ENCODE results near the gene EEF1E1. TPM values are rescaled to one million over a fixed set of nuclear protein-coding genes. Genes with fewer than 3 reads are reported as not detected.

Gene EEF1E1
- total RNA-seq, 4 donors from 2014 or later = 6.2 to 70.1 (median 17.0) TPM

DNA sequence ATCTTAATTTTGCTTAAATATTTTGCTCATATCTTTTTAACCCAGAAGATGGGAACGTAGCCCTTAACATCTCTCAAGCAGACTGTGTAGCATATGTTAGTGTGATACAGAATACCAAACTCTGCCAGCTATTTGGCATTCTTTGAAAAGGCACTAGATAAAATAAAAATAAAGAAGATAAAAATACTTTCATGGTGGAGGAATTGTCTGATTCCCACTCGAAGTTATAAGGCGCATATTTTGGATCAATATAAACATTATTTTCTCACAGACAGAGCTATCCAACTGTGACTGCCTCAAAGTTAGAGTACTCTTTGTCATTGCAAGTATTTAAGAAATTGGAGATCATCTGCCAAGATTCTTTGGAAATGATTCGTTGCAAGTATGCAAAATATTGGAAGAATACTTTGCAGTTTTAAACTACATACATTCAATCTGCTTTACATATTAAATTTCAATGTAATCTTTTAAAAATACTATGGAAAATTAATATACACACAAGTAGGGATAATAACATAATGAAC is 10.8 kb upstream of the EEF1E1 start:
- Histone ChIP-seq H3K4me3 (no peak overlapping the region), H3K36me3 (no peaks in the 10 kb centered on the region), H3K27me3 (no peaks in the 10 kb centered on the region), H3K27ac (no peak overlapping the region), H3K4me1 (no peaks in the 10 kb centered on the region), H3K9me3 (no peaks in the 10 kb centered on the region)
- DNase-seq = no peak
- TF ChIP-seq, protein P1, sequence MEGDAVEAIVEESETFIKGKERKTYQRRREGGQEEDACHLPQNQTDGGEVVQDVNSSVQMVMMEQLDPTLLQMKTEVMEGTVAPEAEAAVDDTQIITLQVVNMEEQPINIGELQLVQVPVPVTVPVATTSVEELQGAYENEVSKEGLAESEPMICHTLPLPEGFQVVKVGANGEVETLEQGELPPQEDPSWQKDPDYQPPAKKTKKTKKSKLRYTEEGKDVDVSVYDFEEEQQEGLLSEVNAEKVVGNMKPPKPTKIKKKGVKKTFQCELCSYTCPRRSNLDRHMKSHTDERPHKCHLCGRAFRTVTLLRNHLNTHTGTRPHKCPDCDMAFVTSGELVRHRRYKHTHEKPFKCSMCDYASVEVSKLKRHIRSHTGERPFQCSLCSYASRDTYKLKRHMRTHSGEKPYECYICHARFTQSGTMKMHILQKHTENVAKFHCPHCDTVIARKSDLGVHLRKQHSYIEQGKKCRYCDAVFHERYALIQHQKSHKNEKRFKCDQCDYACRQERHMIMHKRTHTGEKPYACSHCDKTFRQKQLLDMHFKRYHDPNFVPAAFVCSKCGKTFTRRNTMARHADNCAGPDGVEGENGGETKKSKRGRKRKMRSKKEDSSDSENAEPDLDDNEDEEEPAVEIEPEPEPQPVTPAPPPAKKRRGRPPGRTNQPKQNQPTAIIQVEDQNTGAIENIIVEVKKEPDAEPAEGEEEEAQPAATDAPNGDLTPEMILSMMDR (IDR thresholded peaks at IDR 0.05) = no peak
- TF ChIP-seq POLR2A (IDR thresholded peaks at IDR 0.05) = no peak

DNA sequence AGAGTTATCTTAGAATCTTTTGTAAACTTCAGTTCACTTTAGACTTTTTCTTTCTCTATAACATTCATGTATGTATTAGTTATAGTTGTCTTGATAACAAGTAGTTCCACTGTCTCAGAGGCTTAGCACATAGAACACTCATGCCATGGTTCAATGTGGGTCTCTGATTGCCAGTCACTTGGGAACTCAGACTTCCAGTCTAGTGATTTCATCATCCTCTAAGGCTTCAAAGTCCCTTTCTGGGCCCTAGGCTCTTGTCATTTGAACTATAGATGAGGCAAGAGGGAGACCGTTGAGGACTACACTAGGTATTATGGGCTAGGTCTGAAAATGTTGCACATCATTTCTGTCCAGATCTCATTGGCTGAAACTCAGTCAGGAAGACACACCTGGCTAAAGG is 8.4 kb upstream of the EEF1E1 start:
- H3K9me3 ChIP-seq = no peaks in the 10 kb centered on the region
- DNase-seq = no peak
- no peaks in the 10 kb centered on the region for H3K36me3 ChIP-seq
- H3K4me3 ChIP-seq = no peak overlapping the region
- no peaks in the 10 kb centered on the region for H3K27me3 ChIP-seq
- no peak for TF ChIP-seq POLR2A (IDR thresholded peaks at IDR 0.05)
- TF ChIP-seq, protein P1 (IDR thresholded peaks at IDR 0.05) = no peak
- no peaks in the 10 kb centered on the region for H3K4me1 ChIP-seq
- no peak overlapping the region for H3K27ac ChIP-seq

DNA sequence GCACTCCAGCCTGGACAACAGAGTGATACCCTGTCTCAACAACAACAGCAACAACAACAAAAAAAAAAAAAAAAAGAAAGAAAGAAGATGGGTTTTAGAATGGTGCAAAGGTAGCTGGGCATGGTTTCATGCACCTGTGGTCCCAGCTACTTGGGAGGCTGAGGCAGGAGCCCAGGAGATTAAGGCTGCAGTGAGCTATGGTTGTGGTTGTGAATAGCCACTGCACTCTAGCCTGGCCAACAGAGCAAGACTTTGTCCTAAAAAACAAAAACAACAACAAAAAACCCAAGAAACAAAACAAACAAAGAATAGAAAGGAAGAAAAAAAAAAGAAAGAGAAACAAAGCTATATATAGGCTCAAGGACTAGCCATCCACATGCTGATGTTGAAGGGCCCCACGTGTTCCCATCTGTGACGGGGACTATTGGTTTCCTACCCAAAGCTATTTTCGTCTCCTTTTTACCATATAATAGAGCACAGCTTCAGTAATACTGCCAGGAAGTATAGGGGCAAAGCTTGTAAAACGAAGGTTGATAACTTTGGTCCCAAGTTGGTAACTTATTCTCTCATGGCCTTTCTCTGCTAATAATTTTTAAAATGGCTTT is 7.9 kb upstream of the EEF1E1 start:
- TF ChIP-seq, protein P1 (IDR thresholded peaks at IDR 0.05) = no peak
- no peak for TF ChIP-seq POLR2A (IDR thresholded peaks at IDR 0.05)
- Histone ChIP-seq H3K9me3 (no peaks in the 10 kb centered on the region), H3K4me3 (no peak overlapping the region), H3K36me3 (no peaks in the 10 kb centered on the region), H3K27me3 (no peaks in the 10 kb centered on the region), H3K4me1 (no peaks in the 10 kb centered on the region), H3K27ac (no peak overlapping the region)
- DNase-seq = no peak

DNA sequence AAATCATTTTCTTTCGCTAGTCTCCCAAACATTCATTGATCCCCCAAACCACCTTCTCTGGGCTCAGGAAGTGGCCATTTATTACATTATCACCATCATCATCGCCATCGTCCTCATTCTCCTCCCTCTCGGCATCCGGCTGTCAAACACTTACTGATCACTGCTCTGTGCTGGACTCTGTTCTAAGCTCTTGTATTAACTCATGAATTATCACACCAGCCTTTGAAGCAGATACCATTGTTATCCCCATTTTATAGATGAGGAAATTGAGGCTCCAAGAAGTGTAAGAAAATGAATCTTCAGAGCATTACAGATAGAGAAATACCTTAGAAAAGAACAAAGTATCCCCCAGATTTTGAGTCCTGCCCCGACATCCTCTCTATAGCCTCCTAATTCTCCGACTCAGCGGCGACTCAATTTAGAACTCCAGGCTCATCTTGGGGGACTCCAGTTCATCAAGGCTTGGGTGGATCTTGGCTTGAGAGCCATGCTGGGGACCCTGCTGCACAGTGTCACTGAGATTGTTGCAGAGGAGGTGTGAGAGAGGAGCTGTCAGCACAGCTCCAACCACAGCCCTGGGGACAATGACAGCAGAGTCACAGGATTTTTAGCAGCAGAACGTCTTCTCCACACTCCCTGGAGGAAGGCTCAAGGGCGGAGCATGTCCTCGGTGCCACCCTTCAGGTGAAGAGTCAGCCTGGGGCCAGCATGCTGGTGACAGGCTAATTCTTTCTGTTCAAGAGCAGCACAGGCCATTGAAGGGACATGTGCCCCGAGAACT is 6.6 kb upstream of the EEF1E1 start:
- TF ChIP-seq, protein P1 (IDR thresholded peaks at IDR 0.05) = no peak
- TF ChIP-seq POLR2A (IDR thresholded peaks at IDR 0.05) = no peak

DNA sequence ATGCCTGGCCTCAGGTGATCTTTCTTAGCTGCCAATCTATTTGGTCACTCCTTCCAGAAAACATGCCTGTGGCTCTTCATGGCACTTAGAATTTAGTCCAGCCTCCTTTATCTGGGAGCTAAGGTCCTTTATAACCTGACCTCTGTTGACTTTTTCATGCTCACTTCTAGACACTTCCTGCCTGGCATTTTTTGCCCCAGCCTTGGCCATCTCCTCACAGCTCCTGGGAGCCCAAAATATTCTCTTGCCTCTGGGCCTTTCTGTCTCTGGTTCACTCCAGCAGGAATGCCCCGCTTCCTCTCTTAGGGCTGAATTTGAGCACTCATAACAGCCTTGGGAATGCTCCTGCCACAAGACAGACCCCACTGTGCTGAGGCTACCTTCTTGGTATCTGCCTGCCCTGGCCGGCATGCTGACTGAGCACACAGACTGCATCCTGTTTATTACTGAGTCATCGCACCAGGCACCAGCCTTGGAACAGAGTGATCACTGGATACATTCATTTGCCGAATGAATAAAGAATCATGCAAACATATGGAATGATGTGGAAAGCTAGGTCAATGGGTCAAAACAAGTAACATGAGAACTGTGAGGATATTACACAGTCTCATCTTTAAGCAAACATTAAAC is 5.8 kb upstream of the EEF1E1 start:
- TF ChIP-seq, protein P1 (IDR thresholded peaks at IDR 0.05) = no peak
- TF ChIP-seq POLR2A (IDR thresholded peaks at IDR 0.05) = no peak
- no peaks in the 10 kb centered on the region for H3K4me1 ChIP-seq
- H3K27me3 ChIP-seq = no peaks in the 10 kb centered on the region
- no peak overlapping the region for H3K27ac ChIP-seq
- no peak overlapping the region for H3K4me3 ChIP-seq
- H3K9me3 ChIP-seq = no peaks in the 10 kb centered on the region
- H3K36me3 ChIP-seq = no peaks in the 10 kb centered on the region
- no peak for DNase-seq

More for the DNA sequence above, 6.6 kb upstream of the EEF1E1 start:
- Histone ChIP-seq H3K4me1 (no peaks in the 10 kb centered on the region), H3K4me3 (no peak overlapping the region), H3K9me3 (no peaks in the 10 kb centered on the region), H3K36me3 (no peaks in the 10 kb centered on the region), H3K27me3 (no peaks in the 10 kb centered on the region), H3K27ac (no peak overlapping the region)
- DNase-seq = no peak
